GM06990 (cell line): ENCODE results near the gene HMX1.

Source experiments
- DNase-seq: peaks from one replicate; pipeline ENCODE4 v3.0.0-alpha.2; 2011; ENCODE audit not compliant: insufficient read length; ENCODE audit errors: extremely low read depth
- H3K27me3 ChIP-seq: replicated peaks from 2 replicates; pipeline ENCODE4 v1.6.0; 2011; ENCODE audit warnings: low read length; ENCODE audit not compliant: control insufficient read depth, insufficient read depth
- H3K36me3 ChIP-seq: 2 replicates; pipeline ENCODE4 v1.5.1; 2011; ENCODE audit warnings: low read length; ENCODE audit not compliant: control insufficient read depth, insufficient read depth
- H3K4me3 ChIP-seq: replicated peaks from 2 replicates; pipeline ENCODE4 v1.5.1; 2011; ENCODE audit warnings: low read depth, mild to moderate bottlenecking, control low read depth, low read length
- CTCF ChIP-seq: IDR thresholded peaks from 2 replicates; pipeline ENCODE4 v1.5.1; 2011; ENCODE audit warnings: low read length, control low read depth, mild to moderate bottlenecking, inconsistent platforms; ENCODE audit not compliant: insufficient read depth, poor library complexity, severe bottlenecking

HMX1 gene

GRCh38 chr4:8853249-8853648 lies 18.4 kb downstream of the HMX1 start:
- no peak for DNase-seq
- Histone ChIP-seq H3K27me3 (no peaks in the 10 kb centered on the region; the same call in none of the 2 replicates), H3K36me3 (no peaks in the 10 kb centered on the region), H3K4me3 (no peak overlapping the region)
- no peak for TF ChIP-seq CTCF

GRCh38 chr4:8852118-8852704 lies 19.4 kb downstream of the HMX1 start:
- H3K27me3 ChIP-seq, result no peaks in the 10 kb centered on the region; the same call in none of the 2 replicates
- H3K36me3 ChIP-seq, result no peaks in the 10 kb centered on the region
- H3K4me3 ChIP-seq, result no peak overlapping the region
- no peak for DNase-seq
- TF ChIP-seq CTCF, result no peak

- H3K36me3 ChIP-seq, result no peaks in the 10 kb centered on the region
- no peak for DNase-seq
- TF ChIP-seq CTCF, result no peak
- no peak overlapping the region for H3K4me3 ChIP-seq
- no peaks in the 10 kb centered on the region for H3K27me3 ChIP-seq
These were observed 20.1 kb downstream of the HMX1 start for GRCh38 chr4:8851321-8852117.

- no peak for DNase-seq
- Histone ChIP-seq H3K4me3 (no peak overlapping the region), H3K36me3 (no peaks in the 10 kb centered on the region), H3K27me3 (no peaks in the 10 kb centered on the region)
- no peak for TF ChIP-seq CTCF
These were observed 20.8 kb downstream of the HMX1 start for GRCh38 chr4:8850830-8851188.

GRCh38 chr4:8850074-8850829 lies 21.4 kb downstream of the HMX1 start:
- no peaks in the 10 kb centered on the region for H3K27me3 ChIP-seq
- no peak for DNase-seq
- H3K36me3 ChIP-seq, result no peaks in the 10 kb centered on the region
- no peak overlapping the region for H3K4me3 ChIP-seq
- TF ChIP-seq CTCF, result no peak
